Stimulated activated naive CD4-positive, alpha-beta T cell (primary cell): ENCODE measurements around the gene MAMDC4.
"Not testable (repeated sequence)": the region's sequence is repeated elsewhere in the genome, so short reads cannot be mapped to it uniquely, and the experiment has no call there.

Experiments used
- DNase-seq, 6 experiments: peaks; one replicate each; lab custom pipeline; 2025; lab: John Stamatoyannopoulos, UW

Gene MAMDC4

DNA sequence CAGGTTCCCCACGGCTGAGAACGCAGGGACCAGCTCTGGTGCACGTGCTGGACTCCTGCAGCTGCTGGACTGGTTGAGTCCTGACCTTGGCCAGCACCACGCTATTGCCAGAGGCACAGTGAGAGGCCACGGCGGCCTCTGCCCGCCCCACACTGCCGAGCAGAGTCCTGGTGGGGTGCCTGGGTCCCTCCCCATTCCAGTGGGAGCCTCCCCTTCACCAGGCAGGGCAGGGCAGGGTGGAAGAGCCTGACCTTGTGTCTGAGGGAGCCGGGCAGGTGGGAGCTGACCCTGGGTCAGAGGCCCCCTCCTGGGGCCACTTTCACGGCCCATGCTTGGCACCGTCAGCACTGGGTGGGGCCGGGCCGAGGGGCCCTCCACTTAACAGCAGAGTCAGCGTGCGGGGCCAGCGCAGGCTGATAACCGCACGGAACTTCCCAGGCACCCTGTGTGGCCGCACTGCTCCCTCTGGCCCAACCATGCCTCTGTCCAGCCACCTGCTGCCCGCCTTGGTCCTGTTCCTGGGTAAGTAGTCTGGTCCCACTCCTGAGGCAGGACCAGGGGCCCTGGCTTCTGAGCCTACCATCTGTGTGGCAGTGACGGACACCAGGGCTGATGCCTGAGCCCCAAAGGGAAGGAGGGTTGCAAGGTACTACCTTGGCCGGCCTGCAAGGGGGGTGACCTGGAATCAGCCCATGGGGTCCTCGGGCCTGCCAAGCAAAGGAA, at the start of gene MAMDC4:
Gene MAMDC4 (plus strand): TSS at position 406 of the 723 bp plus-strand sequence. CDS start 71 bp downstream, at position 477.
- DNase-seq: no peak

DNA sequence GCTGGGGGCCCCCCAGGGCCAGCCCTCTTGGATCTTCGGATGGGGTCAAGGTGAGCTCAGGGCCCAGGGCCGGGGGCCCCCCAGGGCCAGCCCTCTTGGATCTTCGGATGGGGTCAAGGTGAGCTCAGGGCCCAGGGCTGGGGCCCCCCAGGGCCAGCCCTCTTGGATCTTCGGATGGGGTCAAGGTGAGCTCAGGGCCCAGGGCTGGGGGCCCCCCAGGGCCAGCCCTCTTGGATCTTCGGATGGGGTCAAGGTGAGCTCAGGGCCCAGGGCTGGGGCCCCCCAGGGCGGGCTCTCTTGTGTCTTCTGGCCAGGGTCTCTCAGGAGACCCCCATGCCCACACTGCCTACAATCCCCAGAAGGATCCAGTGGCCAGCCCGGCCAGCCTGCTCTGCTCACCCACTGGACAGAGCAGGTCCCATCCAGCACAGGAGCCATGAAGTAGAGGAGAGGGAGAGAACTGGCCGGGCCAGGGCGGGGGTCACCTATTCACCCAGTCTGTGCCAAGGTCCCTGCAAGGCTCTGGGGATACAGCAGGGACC, 49.1 kb upstream of the MAMDC4 start:
- DNase-seq: not testable (repeated sequence)

GRCh38 chr9:136803551-136804508, 48.3 kb upstream of the MAMDC4 start:
- no peak for DNase-seq

DNA sequence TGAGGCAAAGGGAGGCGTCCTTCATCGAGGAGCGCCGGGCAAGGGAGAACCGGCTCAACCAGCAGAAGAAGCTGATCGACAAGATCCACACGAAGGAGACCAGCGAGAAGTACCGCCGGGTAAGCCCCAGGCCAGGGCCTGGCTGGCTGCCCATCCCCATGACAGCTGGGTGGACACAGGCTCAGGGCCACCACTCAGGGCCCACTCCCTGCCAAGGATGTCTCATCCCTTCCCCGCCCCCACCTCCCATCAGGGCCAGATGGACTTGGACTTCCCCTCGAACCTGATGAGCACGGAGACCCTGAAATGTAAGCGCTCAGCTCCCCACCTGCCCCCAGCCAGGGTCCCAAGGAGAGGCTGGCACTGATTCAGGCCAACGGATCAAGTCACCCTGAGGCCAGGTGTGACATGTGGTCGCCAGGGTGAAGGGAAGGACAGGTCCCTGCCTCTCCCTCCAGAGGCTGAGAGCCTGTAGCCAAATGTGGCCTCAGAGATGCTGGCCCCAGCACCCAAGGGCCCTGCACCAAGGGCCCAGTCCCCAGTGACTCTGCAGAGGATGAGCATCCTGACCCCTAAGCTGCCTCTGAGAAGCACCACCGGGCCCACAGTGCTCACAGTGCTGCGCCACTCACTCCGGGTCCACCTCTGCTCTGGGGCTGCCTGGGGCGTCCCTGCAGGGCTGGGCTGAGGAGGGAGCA, 47.5 kb upstream of the MAMDC4 start:
- no peak for DNase-seq

GRCh38 chr9:136805207-136805740, 46.9 kb upstream of the MAMDC4 start:
- no peak for DNase-seq

- no peak for DNase-seq
These were observed 46.1 kb upstream of the MAMDC4 start for GRCh38 chr9:136806067-136806466.

- DNase-seq: no peak
These were observed 45.4 kb upstream of the MAMDC4 start for GRCh38 chr9:136806631-136807201.

GRCh38 chr9:136807281-136808074, 44.7 kb upstream of the MAMDC4 start, which contains the start of gene RABL6:
RABL6 (plus strand) TSS chr9:136807948; CDS start chr9:136808197, 249 bp downstream.
- DNase-seq: peak; percentile 73 to 88 (median 78)

DNA sequence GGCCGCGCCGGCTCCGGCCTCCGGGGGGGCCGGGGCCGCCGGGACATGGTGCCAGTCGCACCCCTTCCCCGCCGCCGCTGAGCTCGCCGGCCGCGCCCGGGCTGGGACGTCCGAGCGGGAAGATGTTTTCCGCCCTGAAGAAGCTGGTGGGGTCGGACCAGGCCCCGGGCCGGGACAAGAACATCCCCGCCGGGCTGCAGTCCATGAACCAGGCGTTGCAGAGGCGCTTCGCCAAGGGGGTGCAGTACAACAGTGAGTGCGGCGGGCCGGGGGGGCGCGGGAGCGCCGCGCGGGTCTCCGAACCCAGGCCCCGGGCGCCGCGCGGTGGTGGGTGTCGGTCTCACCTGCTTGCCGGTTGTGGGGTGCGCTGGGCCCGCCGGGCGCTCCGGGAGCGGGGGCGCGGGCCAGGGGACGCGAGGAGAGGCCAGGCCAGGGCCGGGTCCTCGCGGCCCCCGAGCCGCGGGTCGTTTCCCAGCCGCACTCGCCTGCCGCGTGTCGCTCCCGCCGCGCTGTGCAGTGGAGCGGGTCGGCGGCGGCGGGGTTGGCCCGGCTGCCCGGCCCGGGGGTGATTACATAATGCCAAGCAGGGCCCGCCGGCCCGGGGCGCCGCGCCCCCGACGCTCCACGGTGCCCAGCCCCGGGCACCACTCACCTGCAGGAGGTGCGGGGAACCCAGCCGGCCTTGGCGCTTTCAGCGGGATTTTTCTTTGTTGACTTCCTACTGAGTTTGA, 43.9 kb upstream of the MAMDC4 start:
- DNase-seq: peak; percentile 17 to 78 (median 46)

GRCh38 chr9:136808806-136809158, 43.4 kb upstream of the MAMDC4 start:
- no peak for DNase-seq

DNA sequence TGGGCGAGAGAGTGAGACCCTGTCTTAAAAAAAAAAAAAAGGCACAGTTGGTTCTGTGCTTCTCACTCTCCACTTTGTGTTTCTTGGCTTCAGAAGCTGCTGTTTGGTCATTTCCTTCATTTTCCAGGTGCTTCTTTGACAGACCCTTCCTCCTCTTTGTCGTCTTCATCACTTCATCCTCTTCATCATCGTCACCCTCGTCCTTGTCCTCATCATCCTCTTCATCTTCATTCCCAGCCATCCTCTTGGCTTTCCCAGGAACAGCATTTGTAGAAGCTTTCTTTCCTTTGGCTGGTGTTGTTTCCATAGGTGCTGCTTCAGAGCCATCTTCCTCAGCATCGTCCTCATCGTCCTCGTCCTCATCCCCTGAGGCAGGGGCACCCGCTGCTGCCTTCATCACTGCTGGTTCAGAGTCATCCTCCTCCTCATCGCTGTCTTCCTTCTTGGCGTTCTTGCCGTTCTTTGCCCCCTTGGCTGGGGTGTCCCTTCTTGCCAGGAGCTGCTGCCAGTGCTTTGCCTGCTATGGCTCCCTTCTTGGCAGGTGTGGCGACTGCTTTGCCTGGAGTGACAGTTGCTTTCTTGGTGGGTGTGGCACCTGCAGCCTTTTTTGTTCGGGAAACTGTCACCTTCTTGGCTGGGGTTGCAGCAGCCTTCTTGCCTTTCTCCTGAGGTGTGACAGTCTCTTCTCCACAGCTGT, 37.3 kb upstream of the MAMDC4 start:
- DNase-seq: no peak

DNA sequence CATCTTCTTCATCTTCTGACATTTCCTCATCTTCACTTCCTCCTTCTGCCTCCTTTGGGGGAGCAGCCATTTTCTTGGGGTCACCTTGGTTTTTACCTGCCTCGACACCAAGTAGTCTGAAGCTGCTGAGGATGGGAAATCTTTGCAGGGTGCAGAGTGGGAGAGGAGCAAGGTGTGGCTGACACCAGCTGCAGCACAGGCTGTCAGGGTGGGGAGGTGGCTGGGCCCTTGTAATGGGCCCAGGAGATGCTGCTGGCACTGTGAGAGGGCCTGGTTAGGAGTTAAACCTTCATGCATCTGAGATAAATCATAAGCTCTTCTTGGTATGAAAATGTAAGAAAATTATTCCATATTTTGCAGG, 36.7 kb upstream of the MAMDC4 start:
- no peak for DNase-seq

DNA sequence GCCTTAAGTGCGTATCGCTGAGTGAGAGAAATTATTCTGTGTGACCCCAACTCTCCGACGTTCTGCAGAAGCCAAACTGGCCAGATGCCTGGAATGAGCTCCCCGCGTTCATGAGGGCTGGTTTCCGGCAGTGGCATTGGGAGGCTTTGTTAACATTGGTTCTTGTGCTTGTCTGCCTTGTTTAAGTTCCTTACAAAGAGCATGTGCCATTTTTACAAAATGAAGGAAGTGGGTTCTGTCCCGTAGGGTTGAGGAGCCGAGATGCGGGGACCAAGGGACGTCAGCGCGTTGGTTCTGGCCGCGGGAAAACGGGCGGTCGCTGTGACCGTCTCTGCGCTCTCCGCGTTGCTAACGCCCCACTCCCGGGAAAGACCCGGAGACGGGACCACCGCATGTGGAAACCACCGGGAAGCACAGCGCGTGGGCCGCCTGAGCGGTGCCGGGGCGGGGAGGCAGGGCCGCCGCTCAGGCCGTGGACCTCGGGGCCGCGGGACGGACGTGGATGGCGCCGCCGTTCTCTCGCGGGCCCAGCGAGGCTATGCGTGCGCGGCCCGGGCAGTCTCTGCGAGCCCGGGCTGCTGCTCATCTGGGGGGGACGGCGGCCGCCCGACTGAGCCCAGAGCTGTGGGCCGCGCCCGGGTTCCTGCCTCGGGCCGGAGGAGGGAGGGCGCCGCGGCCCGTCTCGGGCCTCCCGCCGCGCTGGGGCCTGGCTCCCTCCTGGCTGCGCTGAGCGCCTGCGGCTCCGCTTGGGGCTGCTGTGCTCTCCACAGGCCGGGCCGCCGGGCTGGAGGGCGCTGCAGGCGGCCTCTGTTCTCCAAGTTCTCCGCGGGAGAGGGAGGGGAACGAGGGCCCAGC, 30.9 kb upstream of the MAMDC4 start:
- DNase-seq: no peak

DNA sequence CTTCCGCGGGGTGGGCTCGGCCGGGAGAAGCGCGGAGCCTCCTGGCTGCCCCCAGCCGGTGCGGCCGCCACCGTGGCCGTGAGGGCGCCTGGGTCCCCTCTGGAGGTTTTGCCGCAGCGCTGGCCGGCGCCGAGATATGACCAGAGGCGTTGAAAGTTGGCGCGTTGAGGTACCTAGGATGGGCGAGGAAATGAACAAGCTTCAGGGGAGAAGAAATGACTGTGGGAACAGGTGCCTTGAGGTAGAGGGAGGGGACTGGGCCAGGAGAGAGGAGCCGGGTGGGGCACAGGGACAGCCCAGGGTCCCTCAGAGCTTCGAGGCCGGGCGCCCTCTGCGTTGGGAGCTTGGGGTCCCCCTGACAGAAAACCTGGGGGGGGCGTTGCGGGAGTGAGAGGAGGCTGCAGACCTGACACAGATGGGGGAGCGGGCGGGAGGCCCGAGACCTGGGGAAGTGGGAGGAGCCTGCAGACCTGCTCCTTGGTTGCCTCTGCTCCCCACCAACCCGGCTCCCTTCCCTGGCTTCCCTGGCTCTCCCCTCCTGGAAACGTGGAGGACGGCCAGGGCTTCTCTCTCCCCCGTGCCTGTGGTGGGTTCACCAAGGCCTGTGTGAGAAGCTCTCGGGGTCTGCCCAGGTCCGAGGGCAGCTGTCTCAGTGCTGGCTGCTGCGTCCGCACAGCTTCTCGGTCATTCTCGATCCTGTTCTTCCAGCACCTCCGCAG, 30.2 kb upstream of the MAMDC4 start:
- DNase-seq: no peak

GRCh38 chr9:136823136-136824046, 28.8 kb upstream of the MAMDC4 start:
- DNase-seq: no peak

DNA sequence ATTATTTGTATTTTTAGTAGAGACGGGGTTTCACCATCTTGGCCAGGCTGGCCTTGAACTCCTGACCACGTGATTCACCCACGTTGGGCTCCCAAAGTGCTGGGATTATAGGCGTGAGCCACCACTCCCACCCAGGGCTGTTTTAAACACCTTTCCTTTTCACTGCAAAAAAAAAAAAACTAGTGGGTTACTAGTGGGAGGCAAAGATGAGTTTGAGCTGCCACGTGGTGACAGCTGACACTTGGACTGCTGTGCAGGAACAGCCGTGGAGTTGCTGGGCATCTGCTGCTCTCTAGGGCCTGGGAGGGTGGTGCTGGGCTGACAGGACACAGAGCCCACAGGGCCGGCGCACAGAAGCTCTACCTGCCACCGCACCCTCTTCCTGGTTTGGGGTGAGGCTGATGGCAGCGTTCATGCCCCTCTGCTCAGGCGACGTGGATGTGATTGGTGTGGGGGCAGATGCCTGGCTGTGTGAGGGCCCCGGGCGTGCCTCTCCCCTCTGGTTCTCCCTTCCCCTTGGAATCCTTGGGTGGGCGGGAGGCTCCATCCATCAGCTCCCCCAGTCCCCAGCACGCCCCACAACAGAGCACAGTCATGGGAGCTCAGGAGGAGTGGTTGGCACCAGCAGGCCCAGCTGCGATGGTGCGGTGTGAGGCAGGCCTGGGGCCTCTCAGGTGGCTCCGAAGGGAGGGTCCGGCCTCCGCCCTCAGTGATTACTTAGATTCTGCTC, 27.5 kb upstream of the MAMDC4 start:
- no peak for DNase-seq
